K562 (cell line): ENCODE measurements around the gene DNASE2. TPM values are rescaled to one million over a fixed set of nuclear protein-coding genes. Genes with fewer than 3 reads are reported as not detected.

ENCODE experiments used
- ARID3B ChIP-seq: fragments of 250-450 bp; sonication (Bioruptor Pico); IDR thresholded peaks from 2 replicates; pipeline ENCODE4 v1.4.0; 2020; ENCODE audit warnings: borderline replicate concordance
- CBX1 ChIP-seq: sonication (generic); IDR thresholded peaks from 2 replicates; pipeline ENCODE4 v1.6.1; 2016; ENCODE audit warnings: antibody characterized with exemption, low read depth, mild to moderate bottlenecking
- CCNT2 ChIP-seq: IDR thresholded peaks from 2 replicates; pipeline ENCODE4 v1.6.1; 2011; ENCODE audit warnings: borderline replicate concordance, low read depth, mild to moderate bottlenecking, moderate library complexity, mixed read lengths, low read length; ENCODE audit not compliant: insufficient read length; ENCODE audit errors: extremely low read depth
- ERF ChIP-seq: fragments of 450-650 bp; formaldehyde crosslinking; IDR thresholded peaks from 2 replicates; pipeline ENCODE4 v1.4.0; 2020; ENCODE audit warnings: mild to moderate bottlenecking, mixed read lengths
- GABPB1 ChIP-seq: sonication (generic); formaldehyde crosslinking; IDR thresholded peaks from 2 replicates; pipeline ENCODE4 v1.8.0; 2022; ENCODE audit warnings: mild to moderate bottlenecking, missing genetic modification reagents
- MXD1 ChIP-seq: fragments of 250-450 bp; sonication (Bioruptor Pico); IDR thresholded peaks from 2 replicates; pipeline ENCODE4 v1.8.0; 2021; ENCODE audit warnings: borderline replicate concordance, mild to moderate bottlenecking, moderate library complexity; ENCODE audit not compliant: poor library complexity, severe bottlenecking
- PRDM10 ChIP-seq: fragments of 450-650 bp; IDR thresholded peaks from 2 replicates; pipeline ENCODE4 v1.6.1; 2018; ENCODE audit not compliant: partially characterized antibody
- RBFOX2 ChIP-seq: fragments of 200-400 bp; formaldehyde crosslinking; IDR thresholded peaks from 2 replicates; pipeline ENCODE4 v1.6.1; 2017; ENCODE audit warnings: low read depth, mild to moderate bottlenecking, low read length, moderate library complexity
- U2AF1 ChIP-seq: fragments of 200-400 bp; formaldehyde crosslinking; optimal IDR thresholded peaks from 2 replicates; pipeline ENCODE3; 2017; ENCODE audit warnings: mild to moderate bottlenecking, low read depth, low read length, moderate library complexity
- XRCC4 ChIP-seq: IDR thresholded peaks from one replicate; pipeline ENCODE4 v1.6.1; 2011; ENCODE audit not compliant: insufficient read depth, insufficient read length; ENCODE audit errors: extremely low read depth
- ZMIZ1 ChIP-seq, 2 experiments: fragments of 150-350 bp in 1 of 2; IDR thresholded peaks; 2 replicates each; pipeline ENCODE4 v1.6.1; 2012 to 2016; ENCODE audit warnings: low read depth in 2 of 2, low read length in 2 of 2, mild to moderate bottlenecking in 1 of 2, moderate library complexity in 1 of 2
- ZNF174 ChIP-seq: fragments of 250-450 bp; sonication (Bioruptor Pico); IDR thresholded peaks from 2 replicates; pipeline ENCODE4 v1.4.0; 2020; ENCODE audit warnings: mild to moderate bottlenecking
- ZNF175 ChIP-seq: fragments of 200-800 bp; sonication (Bioruptor generic); IDR thresholded peaks from 2 replicates; pipeline ENCODE4 v1.6.1; 2016; ENCODE audit warnings: low read depth, mild to moderate bottlenecking, missing genetic modification characterization, missing compliant biosample characterization
- ZNF408 ChIP-seq: fragments of 250-450 bp; sonication (Bioruptor Pico); IDR thresholded peaks from 2 replicates; pipeline ENCODE4 v1.4.0; 2020; ENCODE audit warnings: low read depth, mild to moderate bottlenecking, moderate library complexity
- ZNF507 ChIP-seq: conservative IDR thresholded peaks from 2 replicates; pipeline ENCODE4 v1.6.1; 2017; ENCODE audit warnings: missing genetic modification characterization, missing compliant biosample characterization
- ZNF75A ChIP-seq: fragments of 450-650 bp; formaldehyde crosslinking; IDR thresholded peaks from 2 replicates; pipeline ENCODE4 v1.4.0; 2020; ENCODE audit warnings: mild to moderate bottlenecking
- polyA plus RNA-seq, 8 experiments: library from polyadenylated mRNA; depleted of rRNA in 4 of 8; stranded (reverse) in 5 of 8; unstranded in 3 of 8; fragments of >200 nt; fragmentation: Nextera tagmentation in 2 of 8; fragmentation: Illumina TruSeq in 1 of 8; extraction: Ambion mirVana in 2 of 8; extraction: Trizol in 1 of 8; gene quantifications; 2 replicates each; pipeline versions ENCODE4 v1.2.1 to v1.2.3, GENCODE V29; 2011 to 2014; ENCODE audit warnings: inconsistent platforms in 1 of 8, missing spikeins in 1 of 8
- total RNA-seq, 7 experiments: library from RNA; depleted of rRNA in 6 of 7; stranded (reverse); fragments of >200 nt in 6 of 7; fragmentation: Illumina TruSeq in 2 of 7; extraction: Trizol in 2 of 7; gene quantifications; 2 replicates each; pipeline versions ENCODE4 v1.2.1 to v1.2.3, GENCODE V29; 2011 to 2021; ENCODE audit warnings: low replicate concordance in 1 of 7

Gene DNASE2
- total and polyA plus RNA-seq, 9 of the 15 experiments (the other 6 are each of a cell fraction or from before 2014, with no cell fraction given), result 4.4 to 27.0 (median 20.2) TPM

DNA sequence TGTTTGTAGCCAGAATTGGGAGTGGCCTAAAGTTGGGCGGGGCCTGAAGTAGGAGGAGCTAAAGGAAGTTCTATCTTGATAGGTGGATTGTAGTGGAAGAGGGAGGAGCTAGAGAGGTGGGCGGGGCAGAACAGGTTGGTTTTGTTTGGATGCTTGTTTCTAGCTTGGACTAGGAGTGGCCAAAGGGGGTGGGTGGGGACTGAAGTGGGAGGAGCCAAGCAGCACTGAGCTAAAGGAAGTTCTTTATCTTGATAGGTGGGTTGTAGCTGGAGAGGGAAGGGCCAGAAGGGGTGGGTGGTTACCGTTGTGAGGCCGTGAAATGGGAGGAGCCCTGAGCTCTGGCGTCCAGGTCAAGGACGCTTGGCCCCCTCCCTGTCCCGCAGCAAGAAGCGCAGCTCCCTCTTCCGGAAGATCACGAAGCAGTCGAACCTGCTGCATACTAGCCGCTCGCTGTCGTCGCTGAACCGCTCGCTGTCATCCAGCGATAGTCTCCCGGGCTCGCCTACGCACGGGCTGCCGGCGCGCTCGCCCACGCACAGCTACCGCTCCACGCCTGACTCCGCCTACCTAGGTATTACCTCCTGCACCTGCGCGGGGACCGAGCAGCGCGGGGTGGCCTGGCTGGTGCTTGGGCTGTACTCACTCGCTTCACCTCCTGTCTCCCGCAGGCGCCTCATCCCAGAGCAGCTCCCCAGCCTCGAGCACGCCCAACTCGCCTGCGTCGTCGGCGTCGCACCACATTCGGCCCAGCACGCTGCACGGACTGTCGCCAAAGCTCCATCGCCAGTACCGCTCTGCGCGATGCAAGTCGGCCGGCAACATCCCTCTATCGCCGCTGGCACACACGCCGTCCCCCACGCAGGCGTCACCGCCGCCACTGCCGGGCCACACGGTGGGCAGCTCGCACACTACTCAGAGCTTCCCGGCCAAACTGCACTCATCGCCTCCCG lies 8.0 kb downstream of the DNASE2 start (continued):
- no peak for TF ChIP-seq ZMIZ1 (IDR thresholded peaks at IDR 0.05; ENCODE audit: low read depth in 2 of 2, low read length in 2 of 2)
- TF ChIP-seq PRDM10, result no peak
- TF ChIP-seq ZNF174 (CRISPR knock-in tag), result no peak
- peak; percentile 35; the same call in 1 of the 2 replicates for TF ChIP-seq RBFOX2
- no peak for TF ChIP-seq U2AF1
- no peak for TF ChIP-seq ZNF507 (tag)
- no peak for TF ChIP-seq ZNF75A (CRISPR knock-in tag)
- TF ChIP-seq MXD1 (CRISPR knock-in tag), result no peak
- TF ChIP-seq ZNF408 (CRISPR knock-in tag), result no peak
- TF ChIP-seq ARID3B (CRISPR knock-in tag), result no peak
- TF ChIP-seq ERF (CRISPR knock-in tag), result no peak
- no peak for TF ChIP-seq CCNT2
- no peak for TF ChIP-seq ZNF175
- TF ChIP-seq CBX1, result 0 out of 2 replicates have a peak, but pooled peaks have one; percentile 60
- no peak for TF ChIP-seq XRCC4
- TF ChIP-seq GABPB1 (CRISPR knock-in tag), result peak; percentile 61
